Progenitor cell of endocrine pancreas (in vitro differentiated cells): ENCODE measurements around the gene MOBP. TPM values are rescaled to one million over a fixed set of nuclear protein-coding genes. Genes with fewer than 3 reads are reported as not detected.
"Not testable (repeated sequence)": the region's sequence is repeated elsewhere in the genome, so short reads cannot be mapped to it uniquely, and the experiment has no call there.

Experiments used
- DNase-seq: peaks from one replicate; pipeline ENCODE4 v3.0.0; 2021; ENCODE audit warnings: low spot score; ENCODE audit not compliant: unreplicated experiment
- H3K27ac Mint-ChIP-seq: 2 replicates; pipeline ENCODE4 v1.8.0; 2021; ENCODE audit warnings: mild to moderate bottlenecking, moderate library complexity, mixed read lengths
- H3K27me3 Mint-ChIP-seq: 2 replicates; pipeline ENCODE4 v1.8.0; 2021; ENCODE audit warnings: mixed read lengths
- H3K36me3 Mint-ChIP-seq: 2 replicates; pipeline ENCODE4 v1.8.0; 2022; ENCODE audit warnings: mixed read lengths; ENCODE audit not compliant: insufficient read depth
- H3K4me1 Mint-ChIP-seq: 2 replicates; pipeline ENCODE4 v1.8.0; 2021; ENCODE audit warnings: low read depth, mixed read lengths
- H3K4me3 Mint-ChIP-seq: 2 replicates; pipeline ENCODE4 v1.8.0; 2021; ENCODE audit warnings: low read depth, mild to moderate bottlenecking, moderate library complexity, mixed read lengths
- H3K9me3 Mint-ChIP-seq: 2 replicates; pipeline ENCODE4 v1.8.0; 2021; ENCODE audit warnings: low read depth, mixed read lengths
- total RNA-seq: library from RNA; stranded (reverse); gene quantifications from 2 replicates; pipeline ENCODE4 v1.2.1, GENCODE V29; 2021
- TF ChIP-seq, protein P1 (sequence below): fragments of 200-600 bp; sonication (generic); IDR thresholded peaks from one replicate; pipeline ENCODE4 v1.5.0; 2021; ENCODE audit warnings: antibody characterized with exemption, mild to moderate bottlenecking; ENCODE audit not compliant: unreplicated experiment

MOBP gene
- total RNA-seq, 1 donor from 2014 or later, result not detected

DNA sequence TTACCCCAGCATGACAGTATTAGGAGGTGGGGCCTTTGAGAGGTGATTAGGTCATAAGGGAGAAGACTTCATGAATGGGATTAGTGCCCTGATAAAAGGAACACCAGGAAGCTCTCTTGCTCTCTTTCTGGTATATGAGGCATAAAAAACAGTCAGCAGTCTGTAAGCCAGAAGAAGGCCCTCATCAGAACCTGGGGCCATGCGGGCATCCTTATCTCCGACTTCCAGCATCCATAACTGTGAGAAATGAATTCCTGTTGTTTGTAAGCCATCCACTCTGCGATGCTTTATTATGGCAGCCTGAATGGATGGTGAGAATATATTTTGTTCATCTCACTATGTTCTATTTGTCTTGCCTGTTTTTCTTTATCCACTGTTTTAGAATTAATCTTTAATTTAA, 17.7 kb upstream of the MOBP start:
- no peak for DNase-seq
- H3K9me3 Mint-ChIP-seq, result no peaks in the 10 kb centered on the region
- H3K27me3 Mint-ChIP-seq, result peaks cover 7% of the 10 kb centered on the region
- H3K36me3 Mint-ChIP-seq, result no peaks in the 10 kb centered on the region
- H3K27ac Mint-ChIP-seq, result no peak overlapping the region
- TF ChIP-seq, protein P1, sequence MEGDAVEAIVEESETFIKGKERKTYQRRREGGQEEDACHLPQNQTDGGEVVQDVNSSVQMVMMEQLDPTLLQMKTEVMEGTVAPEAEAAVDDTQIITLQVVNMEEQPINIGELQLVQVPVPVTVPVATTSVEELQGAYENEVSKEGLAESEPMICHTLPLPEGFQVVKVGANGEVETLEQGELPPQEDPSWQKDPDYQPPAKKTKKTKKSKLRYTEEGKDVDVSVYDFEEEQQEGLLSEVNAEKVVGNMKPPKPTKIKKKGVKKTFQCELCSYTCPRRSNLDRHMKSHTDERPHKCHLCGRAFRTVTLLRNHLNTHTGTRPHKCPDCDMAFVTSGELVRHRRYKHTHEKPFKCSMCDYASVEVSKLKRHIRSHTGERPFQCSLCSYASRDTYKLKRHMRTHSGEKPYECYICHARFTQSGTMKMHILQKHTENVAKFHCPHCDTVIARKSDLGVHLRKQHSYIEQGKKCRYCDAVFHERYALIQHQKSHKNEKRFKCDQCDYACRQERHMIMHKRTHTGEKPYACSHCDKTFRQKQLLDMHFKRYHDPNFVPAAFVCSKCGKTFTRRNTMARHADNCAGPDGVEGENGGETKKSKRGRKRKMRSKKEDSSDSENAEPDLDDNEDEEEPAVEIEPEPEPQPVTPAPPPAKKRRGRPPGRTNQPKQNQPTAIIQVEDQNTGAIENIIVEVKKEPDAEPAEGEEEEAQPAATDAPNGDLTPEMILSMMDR, result no peak
- no peaks in the 10 kb centered on the region for H3K4me1 Mint-ChIP-seq
- no peak overlapping the region for H3K4me3 Mint-ChIP-seq

GRCh38 chr3:39453134-39453533, 14.3 kb upstream of the MOBP start:
- Mint-ChIP-seq H3K4me3 (no peak overlapping the region), H3K36me3 (no peaks in the 10 kb centered on the region), H3K9me3 (no peaks in the 10 kb centered on the region), H3K4me1 (no peaks in the 10 kb centered on the region), H3K27ac (no peak overlapping the region), H3K27me3 (no peaks in the 10 kb centered on the region)
- no peak for DNase-seq
- TF ChIP-seq, protein P1, result no peak

- not testable (repeated sequence) for DNase-seq, H3K4me3 Mint-ChIP-seq
These were observed 13.6 kb upstream of the MOBP start for GRCh38 chr3:39453872-39454271.

DNA sequence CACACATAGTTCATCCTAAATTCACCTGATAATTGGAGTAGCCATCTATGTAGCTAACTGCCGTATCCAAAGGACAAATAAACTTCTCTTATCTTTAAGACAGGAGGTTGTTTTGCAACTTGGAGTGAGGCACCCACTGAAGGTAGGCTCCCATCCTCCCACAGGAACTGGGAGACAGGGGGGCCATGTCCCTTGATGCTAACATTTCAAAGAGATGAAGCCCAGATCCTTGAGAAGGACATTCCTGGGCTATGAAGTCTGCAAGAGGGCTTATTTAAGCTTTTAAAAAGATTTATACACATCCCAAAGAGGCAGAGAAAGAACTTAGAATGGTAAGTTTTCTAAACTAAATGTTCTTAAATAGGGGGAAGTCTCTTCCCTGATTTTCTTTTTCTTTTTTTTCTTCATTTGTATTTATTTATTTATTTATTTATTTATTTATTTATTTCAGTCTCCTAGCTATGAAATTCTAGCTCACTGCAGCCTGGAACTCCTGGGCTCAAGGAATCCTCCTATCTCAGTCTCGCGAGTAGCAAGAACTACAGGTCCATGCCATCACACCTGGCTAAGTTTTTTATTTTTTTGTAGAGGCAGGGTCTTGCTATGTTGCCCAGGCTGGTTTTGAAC, 12.8 kb upstream of the MOBP start:
- DNase-seq, result no peak
- no peaks in the 10 kb centered on the region for H3K4me1 Mint-ChIP-seq
- TF ChIP-seq, protein P1, result no peak
- no peaks in the 10 kb centered on the region for H3K27me3 Mint-ChIP-seq
- no peak overlapping the region for H3K4me3 Mint-ChIP-seq
- H3K27ac Mint-ChIP-seq, result no peak overlapping the region
- H3K9me3 Mint-ChIP-seq, result no peaks in the 10 kb centered on the region
- no peaks in the 10 kb centered on the region for H3K36me3 Mint-ChIP-seq

More at GRCh38 chr3:39453872-39454271, 13.6 kb upstream of the MOBP start:
- not testable (repeated sequence) for H3K4me1 Mint-ChIP-seq, H3K27ac Mint-ChIP-seq, H3K27me3 Mint-ChIP-seq, H3K9me3 Mint-ChIP-seq, H3K36me3 Mint-ChIP-seq

DNA sequence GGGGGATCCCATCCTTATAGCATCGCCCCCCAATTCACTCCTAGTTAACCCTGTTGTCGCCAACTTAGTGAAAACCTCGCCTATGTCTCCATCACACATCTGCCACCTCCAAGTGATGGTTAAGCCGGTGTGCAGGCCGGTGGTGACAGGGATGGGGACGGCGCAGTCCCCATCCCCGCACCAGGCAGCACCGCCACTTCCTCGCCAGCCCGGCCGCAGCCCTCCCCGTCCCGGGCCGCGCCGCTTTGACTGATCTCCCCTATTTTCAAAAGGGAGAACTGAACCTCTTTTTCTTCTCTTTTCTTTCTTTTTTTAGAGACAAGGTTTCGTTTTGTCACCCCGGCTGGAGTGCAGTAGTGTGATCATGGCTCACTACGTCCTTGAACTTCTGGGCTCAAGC, 11.3 kb upstream of the MOBP start:
- Mint-ChIP-seq H3K27me3 (no peaks in the 10 kb centered on the region), H3K4me1 (peaks cover 6% of the 10 kb centered on the region), H3K9me3 (no peaks in the 10 kb centered on the region), H3K36me3 (no peaks in the 10 kb centered on the region), H3K27ac (no peak overlapping the region), H3K4me3 (no peak overlapping the region)
- DNase-seq, result no peak
- TF ChIP-seq, protein P1, result no peak

DNA sequence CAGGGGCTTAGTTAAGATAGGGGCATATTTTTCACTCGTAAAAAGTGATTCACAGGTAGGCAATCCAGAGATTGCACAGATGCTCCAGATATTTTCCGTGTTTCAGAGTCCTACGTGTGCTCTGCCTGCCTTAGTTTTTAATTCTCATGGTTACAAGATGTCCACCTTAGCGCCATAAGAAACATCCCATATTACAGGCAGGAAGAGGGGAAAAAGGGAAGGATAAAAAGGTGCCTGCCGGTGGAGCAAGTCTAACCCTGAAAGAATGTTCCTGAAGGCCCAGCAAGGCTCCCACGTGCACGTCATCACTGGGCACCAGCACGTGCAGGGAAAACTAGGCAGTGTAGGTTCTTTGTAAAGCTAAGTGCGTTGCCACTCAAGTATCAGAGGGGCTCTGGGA, 10.1 kb upstream of the MOBP start:
- H3K27me3 Mint-ChIP-seq, result no peaks in the 10 kb centered on the region
- no peak for DNase-seq
- H3K27ac Mint-ChIP-seq, result no peak overlapping the region
- H3K36me3 Mint-ChIP-seq, result no peaks in the 10 kb centered on the region
- no peak overlapping the region for H3K4me3 Mint-ChIP-seq
- peaks cover 6% of the 10 kb centered on the region for H3K4me1 Mint-ChIP-seq
- no peaks in the 10 kb centered on the region for H3K9me3 Mint-ChIP-seq
- TF ChIP-seq, protein P1, result no peak

- H3K4me3 Mint-ChIP-seq, H3K9me3 Mint-ChIP-seq, H3K27ac Mint-ChIP-seq, DNase-seq, H3K4me1 Mint-ChIP-seq, H3K27me3 Mint-ChIP-seq, H3K36me3 Mint-ChIP-seq: not testable (repeated sequence)
These were observed 8.9 kb upstream of the MOBP start for GRCh38 chr3:39458579-39458978.
